IPS-18c (cell line): ENCODE results near the gene KCND2.

ENCODE experiments used
- H3K4me3 ChIP-seq: 2 replicates; pipeline ENCODE4 v1.7.0; 2013; ENCODE audit warnings: low read depth, mild to moderate bottlenecking, low read length, moderate library complexity; ENCODE audit not compliant: insufficient read depth
- H3K9me3 ChIP-seq: one replicate; pipeline ENCODE4 v1.6.1; 2013; ENCODE audit warnings: mild to moderate bottlenecking, low read length, moderate library complexity; ENCODE audit not compliant: control insufficient read depth, insufficient read depth

Gene KCND2

DNA sequence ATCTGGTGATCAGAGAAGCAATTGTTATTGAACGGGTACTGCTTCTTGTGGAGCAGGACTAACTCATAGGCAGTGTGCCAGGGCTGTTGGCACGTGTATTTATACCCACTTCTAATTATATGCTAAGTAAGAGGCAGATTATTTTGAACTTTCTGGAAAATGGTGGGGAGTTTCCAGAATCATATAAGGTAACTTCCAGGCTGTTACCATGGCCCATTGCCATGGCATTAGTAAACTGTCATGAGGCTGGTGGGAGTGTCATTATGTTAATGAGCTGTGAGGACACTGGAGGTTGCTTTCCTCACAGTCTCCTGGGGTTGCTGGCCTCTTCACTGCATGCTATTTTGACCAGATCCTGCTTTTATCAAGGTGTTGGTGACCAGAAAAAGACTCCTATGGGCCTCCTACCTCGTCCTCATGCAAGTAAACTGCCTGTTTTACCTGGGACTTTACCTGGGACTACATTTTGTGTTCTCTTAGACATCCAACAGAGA is 122.6 kb downstream of the KCND2 start:
- H3K9me3 ChIP-seq: no peaks in the 10 kb centered on the region
- no peak overlapping the region for H3K4me3 ChIP-seq

DNA sequence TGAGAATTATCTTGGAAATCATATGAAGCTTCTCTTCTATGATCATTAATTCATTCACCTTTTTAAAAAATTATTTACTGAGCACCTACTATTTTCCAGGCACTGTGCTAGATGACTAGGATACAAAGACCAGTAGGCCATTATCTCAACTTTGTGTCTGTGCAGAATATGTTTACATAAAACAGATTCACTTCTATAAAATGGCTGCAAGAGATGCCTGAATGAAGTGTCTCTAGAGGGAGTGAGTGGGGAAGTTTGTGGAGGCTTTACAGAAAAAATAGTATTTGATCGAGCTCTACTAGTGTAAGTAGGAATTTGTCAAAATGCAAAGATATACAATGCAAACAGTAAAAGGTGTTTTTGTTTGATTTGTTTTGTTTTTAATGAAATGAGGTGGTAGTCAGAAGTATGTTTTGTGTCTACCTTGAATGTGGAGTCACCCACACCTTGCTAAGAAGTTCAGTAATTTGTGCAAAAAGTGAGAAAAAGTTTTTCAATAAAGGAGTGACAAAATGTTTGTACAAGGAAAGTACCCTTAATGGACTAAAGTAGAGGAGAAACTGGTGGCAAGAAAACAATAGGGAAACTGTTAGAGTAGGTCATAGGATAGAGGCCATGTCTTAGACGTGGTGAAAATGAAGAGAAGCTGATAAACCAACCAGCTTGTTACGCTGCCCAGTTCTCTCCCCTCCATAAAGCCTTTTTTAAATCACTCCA is 125.5 kb downstream of the KCND2 start:
- H3K9me3 ChIP-seq: no peaks in the 10 kb centered on the region
- H3K4me3 ChIP-seq: no peak overlapping the region

DNA sequence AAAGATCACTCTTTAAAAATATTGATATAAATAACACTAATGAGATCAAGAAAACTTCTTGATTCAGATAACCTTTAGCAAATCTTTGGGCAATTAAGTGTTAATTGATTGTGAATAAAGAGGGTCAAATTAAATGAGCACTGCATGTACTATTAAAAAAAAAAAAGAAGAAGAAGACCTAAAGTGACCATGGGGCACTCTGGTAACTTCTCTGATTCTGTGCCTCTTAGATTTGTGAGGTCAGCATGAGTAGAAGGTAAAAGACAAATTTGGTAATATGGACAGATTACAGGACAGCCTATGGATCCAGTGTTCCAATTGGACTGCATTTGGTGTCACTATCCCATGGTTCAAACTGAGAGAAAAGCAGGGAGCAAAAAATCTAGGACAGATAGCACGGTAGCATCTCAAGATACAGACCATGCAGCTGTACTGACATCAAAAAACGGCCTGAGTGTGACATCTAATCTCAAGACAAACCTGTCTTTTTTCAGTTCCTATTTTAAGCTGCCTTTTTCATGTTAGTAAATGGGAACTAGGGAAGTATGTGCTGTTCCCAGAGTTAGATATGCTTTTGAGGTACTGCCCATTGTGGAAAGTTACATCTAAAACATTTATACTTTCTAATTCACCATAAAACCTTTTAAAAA is 128.0 kb downstream of the KCND2 start:
- H3K9me3 ChIP-seq: no peaks in the 10 kb centered on the region
- H3K4me3 ChIP-seq: no peak overlapping the region

DNA sequence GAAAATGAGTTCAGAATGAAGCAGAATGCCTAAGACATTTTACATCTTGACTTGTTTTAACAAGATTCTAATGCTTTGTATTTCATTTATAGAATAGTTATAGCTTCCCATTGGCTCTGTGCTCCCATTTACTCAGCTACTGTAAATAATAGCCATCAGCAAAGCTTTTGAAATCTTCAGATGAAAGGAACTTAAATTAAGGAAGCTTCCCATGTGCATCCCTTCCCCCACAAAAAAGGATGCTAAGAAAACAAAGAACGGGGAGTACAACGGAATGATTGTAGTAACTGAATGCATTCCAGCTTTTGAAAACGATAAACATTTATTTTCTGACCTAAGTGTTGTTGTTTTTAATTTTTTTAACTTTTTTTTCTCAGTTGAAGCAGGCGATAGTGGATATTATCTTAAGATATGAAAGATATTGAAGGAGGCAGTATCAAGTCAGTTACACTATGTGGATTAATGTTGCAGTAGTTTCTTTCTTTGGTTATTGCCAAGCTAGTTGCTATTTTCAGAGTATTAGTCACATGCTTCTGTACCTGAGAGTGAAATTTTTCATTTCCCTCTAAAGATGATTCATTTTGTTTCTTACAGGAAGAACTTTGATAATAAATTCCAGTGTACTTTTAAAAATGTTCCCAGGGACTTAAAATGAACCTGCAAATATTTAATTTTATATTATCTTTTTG is 129.2 kb downstream of the KCND2 start:
- Histone ChIP-seq H3K4me3 (no peak overlapping the region), H3K9me3 (no peaks in the 10 kb centered on the region)

DNA sequence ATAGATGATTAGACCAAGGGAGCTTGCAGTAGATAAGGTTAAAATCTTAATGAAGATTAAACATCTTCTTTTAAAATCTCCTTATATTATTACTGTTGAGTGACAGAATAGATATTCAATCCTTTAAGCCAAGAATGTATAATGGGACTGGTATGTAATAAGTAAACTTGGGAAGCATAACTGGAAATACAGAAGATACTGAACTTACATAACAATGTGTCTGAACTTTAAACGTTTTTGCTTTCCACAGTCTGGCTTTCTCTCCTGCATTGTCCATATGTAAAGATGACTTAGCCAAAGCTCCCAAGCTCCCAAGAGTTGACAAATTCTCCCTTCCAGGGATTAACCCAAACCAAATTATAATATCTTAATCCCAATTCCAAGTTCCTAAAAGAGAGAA is 129.8 kb downstream of the KCND2 start:
- Histone ChIP-seq H3K4me3 (no peak overlapping the region), H3K9me3 (no peaks in the 10 kb centered on the region)

DNA sequence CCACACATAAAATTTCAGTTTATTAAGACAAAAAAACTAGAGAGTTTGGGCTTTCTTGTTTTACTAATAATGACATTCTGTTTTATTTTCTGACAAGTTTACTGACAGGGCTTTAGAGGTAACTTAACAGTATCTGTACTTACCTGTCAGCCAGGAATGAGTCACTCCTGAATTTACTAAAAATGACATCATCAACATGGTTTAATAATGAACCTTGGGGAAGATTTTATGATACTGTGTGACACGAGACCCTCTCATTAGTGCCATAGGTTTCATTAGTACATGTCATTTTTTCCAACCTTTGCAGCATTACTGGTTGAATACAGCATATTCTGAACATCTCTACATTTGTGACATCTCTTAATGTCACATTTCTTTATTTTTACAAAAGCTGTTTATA is 131.1 kb downstream of the KCND2 start:
- H3K9me3 ChIP-seq: no peaks in the 10 kb centered on the region
- H3K4me3 ChIP-seq: no peak overlapping the region

DNA sequence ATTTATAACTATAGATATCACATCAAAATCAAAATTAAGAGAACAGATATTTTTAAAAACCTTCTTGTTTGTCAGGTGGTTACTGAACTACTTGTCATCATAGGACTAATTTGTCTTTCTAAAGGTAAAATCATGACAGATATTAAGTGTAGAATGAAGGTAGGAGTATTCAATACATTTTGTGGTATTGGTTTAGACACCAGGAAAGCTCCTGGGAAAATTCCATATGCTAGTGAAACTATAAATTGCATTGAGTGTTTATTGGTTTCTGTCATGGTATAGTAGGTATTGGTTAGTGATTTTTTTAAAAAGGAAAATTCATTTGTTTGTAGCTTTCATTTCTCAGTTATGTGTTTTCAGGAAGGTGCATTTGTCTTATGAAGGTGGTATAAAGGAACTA is 132.7 kb downstream of the KCND2 start:
- Histone ChIP-seq H3K4me3 (no peak overlapping the region), H3K9me3 (no peaks in the 10 kb centered on the region)

DNA sequence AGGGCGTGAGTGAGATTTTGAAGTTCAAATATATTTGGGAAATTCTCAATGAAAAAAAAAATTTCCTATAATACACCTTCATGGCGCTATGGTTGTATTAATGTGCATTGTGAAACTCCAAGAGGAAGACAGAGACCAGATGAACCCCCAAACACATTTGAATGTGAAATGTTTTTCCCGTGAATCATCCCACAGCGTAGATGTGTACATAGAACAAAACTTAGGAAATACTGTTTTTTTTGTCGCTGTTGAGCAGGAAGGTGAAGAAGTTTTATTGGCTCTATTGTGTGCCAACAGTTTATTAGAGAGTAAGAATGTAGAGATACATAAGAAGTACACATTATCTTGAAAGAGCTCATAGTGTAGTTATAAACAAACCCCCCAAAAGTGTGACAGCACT is 134.0 kb downstream of the KCND2 start:
- Histone ChIP-seq H3K4me3 (no peak overlapping the region), H3K9me3 (no peaks in the 10 kb centered on the region)

DNA sequence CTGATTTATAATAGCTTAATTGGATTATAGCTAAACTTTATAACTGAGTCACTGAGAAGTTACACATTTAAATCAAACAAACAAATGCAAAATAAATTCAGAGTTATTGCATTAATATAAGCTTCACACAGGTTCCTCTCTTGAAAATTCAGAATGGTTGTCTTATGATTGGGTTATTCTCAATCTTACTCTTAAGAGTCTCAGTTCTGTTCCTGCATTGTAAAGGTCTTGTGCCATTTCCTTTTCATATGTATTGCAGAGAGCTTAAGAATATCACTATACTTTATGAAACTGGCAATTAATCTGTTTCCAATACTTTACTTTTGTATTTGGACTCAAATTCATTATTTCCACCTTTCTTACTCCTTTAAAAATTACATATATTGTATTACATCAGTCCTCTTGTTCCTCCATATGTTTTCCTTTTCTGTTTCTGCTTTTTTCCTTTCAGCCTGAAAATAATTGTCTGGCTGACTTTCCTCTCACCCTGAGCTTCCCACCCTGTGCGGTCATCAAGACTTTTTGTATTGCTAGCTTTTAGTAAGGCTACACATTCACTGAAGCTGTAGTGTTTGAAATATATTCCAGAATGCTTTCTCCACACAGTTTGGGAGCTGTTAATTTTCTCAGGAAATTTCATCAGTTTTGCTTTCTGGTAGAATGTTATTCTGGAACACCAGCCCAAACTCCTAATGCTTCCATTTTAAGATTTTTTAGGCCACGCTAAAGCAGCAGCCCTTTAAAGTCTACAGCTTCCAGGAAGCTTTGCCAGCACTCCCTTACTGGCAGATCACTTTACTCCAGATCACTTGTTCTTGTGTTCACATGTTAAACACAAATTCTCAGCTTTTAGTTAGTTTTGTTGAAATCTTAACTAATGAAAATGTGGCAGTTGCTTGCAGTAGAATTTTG is 139.4 kb downstream of the KCND2 start:
- Histone ChIP-seq H3K9me3 (no peaks in the 10 kb centered on the region), H3K4me3 (no peak overlapping the region)

DNA sequence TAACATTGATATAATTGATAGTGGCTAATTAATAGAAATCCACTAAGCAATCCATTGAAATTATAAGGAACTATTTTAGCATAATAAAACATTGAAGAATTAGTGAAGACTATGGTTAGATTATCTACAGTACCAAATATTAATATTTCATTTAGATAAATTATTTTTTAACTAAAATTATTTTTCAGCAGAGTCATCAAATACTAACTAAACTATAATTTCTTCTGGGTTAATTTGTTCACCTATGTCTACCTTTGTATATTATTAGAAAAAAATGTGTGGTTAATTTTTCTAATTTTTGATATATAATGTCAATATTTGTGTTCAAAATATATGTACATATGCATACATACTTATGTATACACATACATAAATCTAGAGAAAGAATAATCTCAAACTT is 140.2 kb downstream of the KCND2 start:
- Histone ChIP-seq H3K9me3 (no peaks in the 10 kb centered on the region), H3K4me3 (no peak overlapping the region)

DNA sequence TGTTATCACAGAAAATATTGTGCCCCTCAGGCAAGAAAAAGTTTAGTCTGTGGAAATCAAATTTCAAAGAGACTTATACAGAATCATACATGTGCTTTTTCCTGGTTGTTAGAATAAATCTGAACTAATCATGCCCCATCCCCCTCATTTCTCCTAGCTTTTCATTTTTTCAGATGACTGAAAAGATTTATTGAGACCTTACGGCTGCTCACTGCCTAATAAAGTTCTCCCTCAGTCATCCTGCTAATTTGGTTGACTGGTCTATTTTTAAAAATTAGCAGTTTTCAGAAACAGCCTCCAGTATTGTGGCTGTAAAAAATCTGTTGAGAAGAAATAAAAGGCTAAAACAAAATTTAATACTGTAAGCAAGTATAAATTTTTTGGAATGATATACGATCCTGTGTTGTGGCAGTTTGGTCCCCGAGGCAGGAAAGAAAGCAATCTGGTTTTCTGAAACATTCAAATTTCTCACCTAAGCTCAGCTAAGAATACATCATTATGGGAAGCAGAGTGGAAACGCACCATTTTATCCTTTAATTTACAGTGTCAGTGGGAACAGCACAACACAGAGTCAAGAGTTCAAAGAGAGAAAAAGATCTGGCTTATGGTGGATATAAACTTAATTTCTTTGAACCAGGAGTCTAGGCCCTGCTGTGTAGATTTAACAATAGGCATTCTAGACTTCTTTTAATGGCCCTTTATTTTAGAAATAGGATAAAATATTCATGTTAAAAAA is 144.4 kb downstream of the KCND2 start:
- no peak overlapping the region for H3K4me3 ChIP-seq

DNA sequence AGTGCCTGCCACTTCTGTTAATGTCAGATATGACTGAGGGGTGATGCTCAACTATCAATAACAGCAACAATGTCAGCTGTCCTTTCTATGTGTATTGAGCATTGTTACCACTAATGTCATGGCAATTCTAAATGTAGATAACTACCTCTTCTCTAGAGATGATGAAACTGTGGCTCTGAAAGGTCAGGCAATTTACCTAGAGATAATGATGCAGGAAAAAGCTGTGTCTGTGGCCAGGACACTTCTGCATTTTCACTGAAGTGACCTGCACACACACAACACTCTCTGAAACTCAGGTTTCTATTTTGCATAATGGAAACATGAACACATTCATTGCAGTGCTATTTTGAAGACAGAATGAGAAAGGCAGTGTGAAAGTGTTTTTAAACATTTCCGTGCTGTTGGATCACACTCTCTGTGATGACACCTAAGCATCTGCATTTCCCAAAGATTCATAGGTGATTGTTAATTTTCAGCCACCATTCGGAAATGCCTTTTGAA is 148.2 kb downstream of the KCND2 start:
- Histone ChIP-seq H3K4me3 (no peak overlapping the region), H3K9me3 (no peaks in the 10 kb centered on the region)

More for the DNA sequence above, 144.4 kb downstream of the KCND2 start:
- H3K9me3 ChIP-seq: no peaks in the 10 kb centered on the region

DNA sequence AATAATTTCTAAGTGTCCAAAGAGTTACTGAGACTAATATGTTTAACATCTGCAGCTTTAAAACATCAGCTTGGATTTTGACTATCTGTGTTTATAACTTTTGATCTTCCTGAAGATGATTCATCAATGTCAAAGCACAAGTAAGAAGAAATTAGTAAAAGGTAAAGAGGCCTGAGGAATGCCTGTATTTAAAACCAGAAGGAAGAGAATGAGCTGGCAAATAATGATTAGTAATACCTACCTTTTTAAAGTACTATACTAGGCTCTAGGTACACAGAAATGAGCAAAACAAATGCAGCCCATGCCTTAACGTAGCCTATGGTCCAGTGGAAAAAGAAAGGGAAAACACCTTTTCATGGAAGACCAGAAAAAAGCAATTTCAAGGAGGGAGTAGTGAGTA is 158.0 kb downstream of the KCND2 start:
- Histone ChIP-seq H3K4me3 (no peak overlapping the region), H3K9me3 (no peaks in the 10 kb centered on the region)

DNA sequence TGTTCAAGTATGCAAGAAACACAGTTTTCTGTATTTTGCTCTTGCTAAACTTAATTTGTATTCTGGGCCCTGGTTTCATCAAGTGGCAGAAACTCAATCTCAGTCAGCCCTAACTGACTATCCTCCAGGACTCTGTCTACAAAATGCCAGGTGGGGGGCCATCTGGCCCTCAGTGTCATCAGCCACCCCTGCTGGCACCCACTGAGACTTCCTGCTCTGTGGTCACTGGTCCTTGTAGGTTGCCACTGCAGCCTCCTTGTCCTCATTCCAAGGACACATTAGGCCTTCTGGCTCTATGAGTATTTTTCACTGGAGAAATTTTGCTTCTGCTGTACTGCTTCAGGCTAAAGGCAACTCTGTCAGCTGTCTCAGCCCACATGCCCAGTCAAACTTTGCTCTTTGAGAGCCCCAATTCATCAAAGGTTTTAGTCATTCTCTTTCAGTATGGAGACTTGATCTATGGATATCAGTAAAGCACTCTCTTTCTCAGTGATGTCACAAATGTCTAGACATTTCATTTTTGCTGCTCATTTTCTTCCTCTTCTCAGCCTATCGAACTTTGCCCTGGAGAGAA is 163.6 kb downstream of the KCND2 start:
- no peak overlapping the region for H3K4me3 ChIP-seq

DNA sequence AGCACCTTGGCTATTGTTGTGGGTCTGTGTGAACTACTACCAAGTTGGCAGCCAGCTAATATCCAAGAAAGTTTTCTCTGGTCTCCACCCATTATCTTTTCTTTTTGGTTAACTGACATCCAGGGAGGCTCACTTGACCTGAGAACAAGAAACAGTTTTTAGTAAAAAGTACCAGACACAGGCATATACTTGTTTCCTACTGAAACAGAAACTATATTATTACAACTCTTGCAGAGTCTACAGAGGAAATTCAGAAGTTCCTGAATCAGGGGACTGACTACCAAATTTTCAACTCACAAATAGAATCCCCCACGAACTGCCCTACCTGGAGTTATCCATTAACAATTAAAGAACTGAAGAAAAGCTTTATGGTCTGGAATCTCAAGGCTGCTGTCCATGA is 168.9 kb downstream of the KCND2 start:
- Histone ChIP-seq H3K4me3 (no peak overlapping the region), H3K9me3 (no peaks in the 10 kb centered on the region)

More for the DNA sequence above, 163.6 kb downstream of the KCND2 start:
- no peaks in the 10 kb centered on the region for H3K9me3 ChIP-seq

DNA sequence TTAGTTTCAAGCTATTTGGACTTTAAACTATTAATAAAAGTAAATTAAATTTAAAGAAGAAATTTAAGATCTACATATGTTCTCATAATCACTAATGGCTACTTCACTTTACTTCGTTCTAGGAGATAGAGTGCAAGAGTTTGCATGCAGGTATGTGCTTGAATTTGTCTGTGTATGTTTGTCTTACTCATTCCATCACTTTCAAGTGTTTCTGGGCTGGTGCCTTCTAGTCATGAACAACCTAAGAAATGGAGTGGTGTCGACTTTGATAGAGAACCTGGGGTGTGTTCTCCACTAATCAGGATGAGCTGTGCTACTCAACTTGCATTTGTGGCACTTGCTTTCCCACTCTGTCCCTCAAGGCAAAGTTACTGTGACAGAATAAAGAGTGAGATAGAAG is 169.9 kb downstream of the KCND2 start:
- Histone ChIP-seq H3K4me3 (no peak overlapping the region), H3K9me3 (no peaks in the 10 kb centered on the region)
